Fibroblast of lung (primary cell): Measurements from ENCODE around the gene DNAJA1. TPM values are rescaled to one million over a fixed set of nuclear protein-coding genes. Genes with fewer than 3 reads are reported as not detected.
"Not testable (repeated sequence)": the region's sequence is repeated elsewhere in the genome, so short reads cannot be mapped to it uniquely, and the experiment has no call there.

Experiments
- DNase-seq, 2 donors: peaks; one replicate each; pipeline versions ENCODE4 v3.0.0 to v3.0.0-alpha.2; 2010; ENCODE audit warnings: low read depth in 2 of 2
- H2AFZ ChIP-seq: 2 replicates; pipeline ENCODE4 v1.5.1; 2012; ENCODE audit warnings: low read length, control low read depth, inconsistent platforms
- H3K27ac ChIP-seq: 2 replicates; pipeline ENCODE4 v1.5.1; 2011; ENCODE audit warnings: low read length, control low read depth; ENCODE audit not compliant: insufficient read depth
- H3K27me3 ChIP-seq: 2 replicates; pipeline ENCODE4 v1.5.1; 2011; ENCODE audit warnings: mild to moderate bottlenecking, low read length; ENCODE audit not compliant: control insufficient read depth, insufficient read depth
- H3K36me3 ChIP-seq: 2 replicates; pipeline ENCODE4 v1.5.1; 2011; ENCODE audit warnings: low read length; ENCODE audit not compliant: control insufficient read depth, insufficient read depth
- H3K4me1 ChIP-seq: 2 replicates; pipeline ENCODE4 v1.5.1; 2011; ENCODE audit warnings: low read length; ENCODE audit not compliant: control insufficient read depth, insufficient read depth; ENCODE audit errors: extremely low read depth
- H3K4me2 ChIP-seq: 2 replicates; pipeline ENCODE4 v1.5.1; 2011; ENCODE audit warnings: low read length, control low read depth; ENCODE audit not compliant: insufficient read depth; ENCODE audit errors: extremely low read depth
- H3K4me3 ChIP-seq, 4 experiments: fragments of 200-600 bp in 1 of 4; sonication (generic) in 1 of 4; replicated peaks in 1 of 4; 2 replicates each; pipeline ENCODE4 v1.5.1; 2011 to 2016; ENCODE audit warnings: low read length in 4 of 4, low read depth in 3 of 4, mild to moderate bottlenecking in 3 of 4, control low read depth in 2 of 4, inconsistent platforms in 1 of 4, mixed read lengths in 1 of 4; ENCODE audit not compliant: insufficient read depth in 1 of 4; ENCODE audit errors: control extremely low read depth in 1 of 4
- H3K79me2 ChIP-seq: 2 replicates; pipeline ENCODE4 v1.5.1; 2012; ENCODE audit warnings: mild to moderate bottlenecking, low read length, inconsistent platforms; ENCODE audit not compliant: control insufficient read depth, insufficient read depth
- H3K9ac ChIP-seq: 2 replicates; pipeline ENCODE4 v1.5.1; 2011; ENCODE audit warnings: mild to moderate bottlenecking, low read length, control low read depth; ENCODE audit not compliant: insufficient read depth
- H3K9me3 ChIP-seq: 2 replicates; pipeline ENCODE4 v1.5.1; 2012; ENCODE audit warnings: low read depth, low read length; ENCODE audit not compliant: control insufficient read depth, insufficient read depth
- H4K20me1 ChIP-seq: 2 replicates; pipeline ENCODE4 v1.5.1; 2011; ENCODE audit warnings: low read length; ENCODE audit not compliant: control insufficient read depth, insufficient read depth; ENCODE audit errors: extremely low read depth
- EZH2 ChIP-seq: IDR thresholded peaks from 2 replicates; pipeline ENCODE4 v1.5.1; 2012; ENCODE audit warnings: low read length, control low read depth, mild to moderate bottlenecking; ENCODE audit errors: missing control alignments
- polyA plus RNA-seq, 2 donors: library from polyadenylated mRNA; depleted of rRNA in 1 of 2; stranded (reverse) in 1 of 2; unstranded in 1 of 2; fragments of >200 nt; gene quantifications; 2 replicates each; pipeline ENCODE4 v1.2.1, GENCODE V29; 2011 to 2012; ENCODE audit warnings: missing spikeins in 1 of 2
- total RNA-seq: library from RNA; depleted of rRNA; stranded (reverse); fragments of >200 nt; gene quantifications from 2 replicates; pipeline ENCODE4 v1.2.1, GENCODE V29; 2014
- TF ChIP-seq, protein P1 (sequence below), 2 donors: IDR thresholded peaks in 1 of 2; conservative IDR thresholded peaks in 1 of 2; 1 replicate in 1 of 2; 2 replicates in 1 of 2; pipeline ENCODE4 v1.5.1; 2011 to 2012; ENCODE audit warnings: low read length in 2 of 2, control low read depth in 1 of 2, inconsistent platforms in 1 of 2, low read depth in 1 of 2, mild to moderate bottlenecking in 1 of 2

DNAJA1 gene
- total and polyA plus RNA-seq, 2 donors (not counting 1 experiment from before 2014, with no cell fraction given) = 116 to 163 TPM

GRCh38 chr9:33005335-33005734, 19.7 kb upstream of the DNAJA1 start:
- not testable (repeated sequence) for H3K4me2 ChIP-seq, H3K79me2 ChIP-seq, H3K27me3 ChIP-seq, H3K9ac ChIP-seq, H3K4me1 ChIP-seq, H3K4me3 ChIP-seq, H2AFZ ChIP-seq, H3K27ac ChIP-seq, H3K9me3 ChIP-seq, DNase-seq, H4K20me1 ChIP-seq, H3K36me3 ChIP-seq

DNA sequence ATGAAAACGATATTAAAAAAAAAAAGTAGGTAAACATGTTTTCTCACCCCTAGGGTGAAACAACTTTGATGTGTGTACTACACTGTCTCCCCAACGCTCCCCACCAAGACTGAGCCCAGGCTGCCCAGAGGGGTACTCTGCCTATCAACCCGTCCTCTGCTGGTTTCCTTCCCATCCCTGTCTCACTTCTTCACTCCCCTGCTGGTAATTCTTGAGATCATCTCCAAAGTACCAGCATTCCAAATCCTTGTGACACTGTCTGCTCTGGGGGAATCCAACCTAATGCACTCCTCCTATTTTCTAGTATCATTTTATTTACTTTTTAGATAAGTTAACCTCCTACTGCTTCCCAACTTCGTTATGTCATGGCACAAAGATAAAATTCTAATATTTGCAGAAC, 17.3 kb upstream of the DNAJA1 start:
- no peak for DNase-seq
- no peak overlapping the region for H3K4me2 ChIP-seq
- no peak overlapping the region for H3K27ac ChIP-seq
- no peaks in the 10 kb centered on the region for H3K9me3 ChIP-seq
- H3K36me3 ChIP-seq = no peaks in the 10 kb centered on the region
- H4K20me1 ChIP-seq = no peaks in the 10 kb centered on the region
- H2AFZ ChIP-seq = no peak overlapping the region
- H3K4me3 ChIP-seq = no peak overlapping the region
- no peaks in the 10 kb centered on the region for H3K27me3 ChIP-seq
- no peaks in the 10 kb centered on the region for H3K4me1 ChIP-seq
- TF ChIP-seq EZH2 = no peak
- TF ChIP-seq, protein P1, sequence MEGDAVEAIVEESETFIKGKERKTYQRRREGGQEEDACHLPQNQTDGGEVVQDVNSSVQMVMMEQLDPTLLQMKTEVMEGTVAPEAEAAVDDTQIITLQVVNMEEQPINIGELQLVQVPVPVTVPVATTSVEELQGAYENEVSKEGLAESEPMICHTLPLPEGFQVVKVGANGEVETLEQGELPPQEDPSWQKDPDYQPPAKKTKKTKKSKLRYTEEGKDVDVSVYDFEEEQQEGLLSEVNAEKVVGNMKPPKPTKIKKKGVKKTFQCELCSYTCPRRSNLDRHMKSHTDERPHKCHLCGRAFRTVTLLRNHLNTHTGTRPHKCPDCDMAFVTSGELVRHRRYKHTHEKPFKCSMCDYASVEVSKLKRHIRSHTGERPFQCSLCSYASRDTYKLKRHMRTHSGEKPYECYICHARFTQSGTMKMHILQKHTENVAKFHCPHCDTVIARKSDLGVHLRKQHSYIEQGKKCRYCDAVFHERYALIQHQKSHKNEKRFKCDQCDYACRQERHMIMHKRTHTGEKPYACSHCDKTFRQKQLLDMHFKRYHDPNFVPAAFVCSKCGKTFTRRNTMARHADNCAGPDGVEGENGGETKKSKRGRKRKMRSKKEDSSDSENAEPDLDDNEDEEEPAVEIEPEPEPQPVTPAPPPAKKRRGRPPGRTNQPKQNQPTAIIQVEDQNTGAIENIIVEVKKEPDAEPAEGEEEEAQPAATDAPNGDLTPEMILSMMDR (conservative IDR thresholded peaks at IDR 0.05 in 1 of 2, IDR thresholded peaks at IDR 0.05 in 1 of 2; ENCODE audit: low read depth in 1 of 2, low read length in 2 of 2) = no peak
- H3K9ac ChIP-seq = no peak overlapping the region
- H3K79me2 ChIP-seq = no peaks in the 10 kb centered on the region

DNA sequence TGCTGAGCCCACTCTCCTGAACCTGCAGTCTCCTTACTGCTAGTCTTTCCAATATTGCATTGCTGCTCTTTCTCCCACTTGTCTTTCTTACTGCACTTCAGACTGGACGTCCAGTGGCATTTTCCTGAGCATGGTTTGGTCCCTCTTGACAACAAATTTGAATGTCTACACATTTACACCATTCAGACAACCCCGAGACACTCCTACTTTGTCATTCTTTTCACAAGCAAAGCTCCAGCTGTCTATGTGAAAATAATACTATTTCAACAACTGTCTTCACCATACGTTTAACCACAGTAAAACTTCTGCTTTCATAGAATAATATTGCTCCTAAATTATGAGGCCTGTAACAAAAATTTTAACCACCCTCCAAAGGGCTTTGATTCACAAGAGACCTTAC, 13.2 kb upstream of the DNAJA1 start:
- no peaks in the 10 kb centered on the region for H3K36me3 ChIP-seq
- no peaks in the 10 kb centered on the region for H3K4me1 ChIP-seq
- H3K9ac ChIP-seq = no peak overlapping the region
- no peak overlapping the region for H3K27ac ChIP-seq
- no peak overlapping the region for H2AFZ ChIP-seq
- H3K4me3 ChIP-seq = no peak overlapping the region
- H3K27me3 ChIP-seq = no peaks in the 10 kb centered on the region
- H3K4me2 ChIP-seq = no peak overlapping the region
- no peak for DNase-seq
- no peaks in the 10 kb centered on the region for H3K9me3 ChIP-seq
- no peaks in the 10 kb centered on the region for H4K20me1 ChIP-seq
- H3K79me2 ChIP-seq = no peaks in the 10 kb centered on the region
- TF ChIP-seq, protein P1 (conservative IDR thresholded peaks at IDR 0.05 in 1 of 2, IDR thresholded peaks at IDR 0.05 in 1 of 2; ENCODE audit: low read depth in 1 of 2, low read length in 2 of 2) = no peak
- TF ChIP-seq EZH2 = no peak
